ENCODE measurements around the gene ABCC8.
A peak's percentile ranks its signal among the peaks of the same experiment; 100 is the strongest.
"Not testable (repeated sequence)": the region's sequence is repeated elsewhere in the genome, so short reads cannot be mapped to it uniquely, and the experiment has no call there.

The ABCC8 gene

DNA sequence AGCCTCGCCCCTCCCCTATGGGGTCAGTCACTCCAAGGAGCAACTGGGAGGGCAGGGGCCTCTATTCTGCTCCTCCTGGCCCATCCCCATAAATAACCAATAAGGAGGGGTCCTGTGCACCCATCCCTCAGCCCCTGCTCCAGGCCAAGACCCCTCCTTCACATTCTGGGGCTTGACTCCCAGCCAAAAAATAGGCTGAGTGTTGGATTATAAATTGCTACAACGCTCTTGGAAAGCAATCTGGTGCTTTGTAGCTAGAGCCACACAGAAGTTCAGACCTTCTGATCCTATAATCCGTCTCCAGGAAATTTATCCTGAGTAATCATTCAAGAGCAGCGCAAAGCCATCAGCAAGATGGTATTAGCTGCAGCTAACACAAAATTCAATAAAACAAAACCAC, 42.5 kb downstream of the ABCC8 start:
- DNase-seq (ENCODE audit: low read depth), result no peak
- no peak overlapping the region for H3K4me3 ChIP-seq (ENCODE audit: low read length)
- TF ChIP-seq, protein P1, sequence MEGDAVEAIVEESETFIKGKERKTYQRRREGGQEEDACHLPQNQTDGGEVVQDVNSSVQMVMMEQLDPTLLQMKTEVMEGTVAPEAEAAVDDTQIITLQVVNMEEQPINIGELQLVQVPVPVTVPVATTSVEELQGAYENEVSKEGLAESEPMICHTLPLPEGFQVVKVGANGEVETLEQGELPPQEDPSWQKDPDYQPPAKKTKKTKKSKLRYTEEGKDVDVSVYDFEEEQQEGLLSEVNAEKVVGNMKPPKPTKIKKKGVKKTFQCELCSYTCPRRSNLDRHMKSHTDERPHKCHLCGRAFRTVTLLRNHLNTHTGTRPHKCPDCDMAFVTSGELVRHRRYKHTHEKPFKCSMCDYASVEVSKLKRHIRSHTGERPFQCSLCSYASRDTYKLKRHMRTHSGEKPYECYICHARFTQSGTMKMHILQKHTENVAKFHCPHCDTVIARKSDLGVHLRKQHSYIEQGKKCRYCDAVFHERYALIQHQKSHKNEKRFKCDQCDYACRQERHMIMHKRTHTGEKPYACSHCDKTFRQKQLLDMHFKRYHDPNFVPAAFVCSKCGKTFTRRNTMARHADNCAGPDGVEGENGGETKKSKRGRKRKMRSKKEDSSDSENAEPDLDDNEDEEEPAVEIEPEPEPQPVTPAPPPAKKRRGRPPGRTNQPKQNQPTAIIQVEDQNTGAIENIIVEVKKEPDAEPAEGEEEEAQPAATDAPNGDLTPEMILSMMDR (conservative IDR thresholded peaks at IDR 0.05; ENCODE audit: low read length), result no peak

DNA sequence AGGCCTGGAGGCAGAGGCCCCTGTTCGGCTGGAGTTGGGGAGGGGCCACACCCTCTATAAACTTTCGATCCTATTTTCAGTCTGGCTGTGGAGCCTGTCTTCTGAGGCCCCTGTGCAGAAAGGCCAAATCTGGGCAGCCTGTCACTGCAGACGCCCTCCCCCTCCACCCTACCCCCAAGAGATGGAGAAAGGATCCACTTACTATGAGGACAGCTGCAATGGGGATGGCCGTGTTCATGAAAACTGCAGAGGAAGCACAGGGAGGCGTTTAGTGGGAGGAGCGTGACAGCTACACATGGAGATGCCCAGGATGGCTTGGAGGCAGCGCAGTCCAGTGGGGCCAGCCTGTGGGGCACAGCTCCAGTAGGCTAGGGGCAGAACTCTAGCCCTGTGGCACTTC, 44.6 kb downstream of the ABCC8 start:
- DNase-seq (ENCODE audit: low read depth), result no peak
- TF ChIP-seq, protein P1 (conservative IDR thresholded peaks at IDR 0.05; ENCODE audit: low read length), result no peak
- no peak overlapping the region for H3K4me3 ChIP-seq (ENCODE audit: low read length)

DNA sequence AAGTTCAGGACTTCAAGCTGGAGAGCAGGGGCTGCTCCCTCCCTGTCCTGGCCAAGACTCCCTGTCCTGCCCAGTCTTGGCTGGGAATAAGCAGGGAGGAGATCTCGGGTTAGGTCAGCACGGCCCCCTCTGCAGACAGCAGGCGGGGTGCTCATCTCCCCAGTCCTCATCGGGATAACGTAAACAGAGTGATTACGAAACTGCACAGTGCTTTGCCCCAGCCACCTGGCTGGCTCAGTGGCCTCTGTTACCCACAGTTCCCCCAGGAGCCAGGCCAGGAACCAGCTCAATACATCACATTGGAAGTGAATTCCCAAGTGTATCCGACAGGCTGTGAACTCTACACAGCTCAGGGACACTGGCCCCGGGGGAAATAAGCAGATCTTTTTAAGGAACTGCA, 45.5 kb downstream of the ABCC8 start:
- H3K4me3 ChIP-seq (ENCODE audit: low read length), result no peak overlapping the region
- DNase-seq (ENCODE audit: low read depth), result no peak
- TF ChIP-seq, protein P1 (conservative IDR thresholded peaks at IDR 0.05; ENCODE audit: low read length), result no peak

DNA sequence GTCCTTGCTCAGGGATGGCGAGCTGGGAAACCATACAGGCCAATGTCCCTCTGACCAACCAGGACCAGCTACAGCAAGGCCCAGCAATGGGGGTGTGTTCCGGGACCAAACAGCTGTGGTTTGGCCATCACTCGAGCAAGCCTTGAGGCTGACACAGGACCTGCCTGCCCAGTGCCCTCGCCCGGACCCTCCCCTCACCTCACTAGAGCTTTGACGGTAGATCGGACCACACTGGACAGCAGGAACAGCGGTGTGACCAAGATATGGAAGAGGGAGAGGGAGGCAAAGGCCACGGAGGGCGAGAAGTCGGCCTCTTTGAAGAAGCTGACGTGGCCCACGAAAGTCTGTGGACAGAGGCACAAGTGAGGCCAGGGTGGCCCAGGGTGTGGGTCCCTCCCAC, 46.0 kb downstream of the ABCC8 start:
- TF ChIP-seq, protein P1 (conservative IDR thresholded peaks at IDR 0.05; ENCODE audit: low read length), result no peak
- no peak for DNase-seq (ENCODE audit: low read depth)
- no peak overlapping the region for H3K4me3 ChIP-seq (ENCODE audit: low read length)

DNA sequence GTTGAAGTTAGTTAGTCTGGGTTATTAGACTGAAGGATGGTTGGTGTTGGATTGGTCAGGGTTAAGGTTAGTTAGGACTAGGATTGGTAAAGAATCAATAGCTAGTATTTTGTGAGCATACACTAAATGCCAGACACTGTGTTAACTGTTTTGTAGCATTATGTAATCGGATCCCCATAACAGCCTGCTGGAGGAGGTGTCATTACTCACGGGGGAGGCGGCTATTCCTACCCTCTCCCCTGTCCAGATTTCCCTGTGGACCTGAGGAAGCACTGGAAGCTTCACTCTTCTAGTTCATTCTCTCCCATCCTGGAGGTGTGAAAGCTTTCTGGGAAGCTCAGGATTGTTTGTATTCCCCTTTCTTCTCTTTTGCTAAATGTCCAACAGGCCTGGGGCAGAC, 47.7 kb downstream of the ABCC8 start:
- TF ChIP-seq, protein P1 (conservative IDR thresholded peaks at IDR 0.05; ENCODE audit: low read length), result no peak
- DNase-seq (ENCODE audit: low read depth), result no peak
- no peak overlapping the region for H3K4me3 ChIP-seq (ENCODE audit: low read length)

DNA sequence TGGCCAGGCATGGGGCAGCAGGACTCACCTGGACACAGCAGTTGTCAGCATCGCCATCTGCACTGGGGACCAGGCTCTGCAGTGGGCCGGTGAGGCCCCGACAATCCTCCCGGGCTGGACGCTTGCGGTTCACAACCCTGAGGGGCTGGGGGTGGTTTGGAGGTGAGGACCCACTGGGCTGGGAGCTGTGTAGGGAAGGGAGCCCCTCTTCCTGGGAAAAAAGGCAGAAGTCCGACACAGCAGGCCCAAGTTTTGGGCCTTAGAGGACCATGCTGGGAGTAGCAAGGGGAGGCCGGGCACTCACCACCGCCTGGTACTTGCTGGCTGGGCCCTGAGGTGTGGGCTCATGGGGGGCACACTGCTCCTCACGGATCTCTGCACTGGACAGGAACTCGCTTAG, 48.4 kb downstream of the ABCC8 start:
- TF ChIP-seq, protein P1 (conservative IDR thresholded peaks at IDR 0.05; ENCODE audit: low read length), result no peak
- DNase-seq (ENCODE audit: low read depth), result no peak
- H3K4me3 ChIP-seq (ENCODE audit: low read length), result no peak overlapping the region

DNA sequence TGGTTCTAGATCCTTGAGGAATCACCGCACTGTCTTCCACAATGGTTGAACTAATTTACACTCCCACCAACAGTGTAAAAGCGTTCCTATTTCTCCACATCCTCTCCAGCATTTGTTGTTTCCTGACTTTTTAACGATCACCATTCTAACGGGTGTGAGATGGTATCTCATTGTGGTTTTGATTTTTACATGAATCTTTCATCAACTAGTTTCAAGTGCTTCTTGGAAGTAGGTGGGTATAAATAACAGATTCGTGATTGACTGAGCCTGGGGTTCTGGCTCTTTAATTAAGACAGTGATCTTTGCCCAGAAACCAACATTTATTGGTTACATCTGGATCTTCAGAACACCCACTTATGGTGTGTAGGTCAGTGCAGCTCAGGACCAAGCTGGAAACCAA, 50.4 kb downstream of the ABCC8 start:
- not testable (repeated sequence) for H3K4me3 ChIP-seq (ENCODE audit: low read length)
- peak; percentile 34 for DNase-seq (ENCODE audit: low read depth)

All from AG10803 (cell line).